H1 (cell line): ENCODE data around the gene COMMD6. TPM values are rescaled to one million over a fixed set of nuclear protein-coding genes. Genes with fewer than 3 reads are reported as not detected.

Experiments
- CTCF ChIA-PET: fragments of 300-600 bp; sonication (Branson Sonifier 250); formaldehyde crosslinking; loops from one replicate; lab custom pipeline; 2021; ENCODE audit not compliant: partially characterized antibody; lab: Charles Lee
- POLR2A ChIA-PET: fragments of 300-600 bp; sonication (Branson Sonifier 250); formaldehyde crosslinking; loops from one replicate; lab custom pipeline; 2021; ENCODE audit warnings: inconsistent platforms; ENCODE audit not compliant: partially characterized antibody; lab: Charles Lee
- DNase-seq, 2 experiments: peaks; one replicate each; pipeline versions ENCODE4 v3.0.0 to v3.0.0-alpha.2; 2010 to 2022; ENCODE audit warnings: low spot score in 2 of 2, low read depth in 1 of 2, mixed read lengths in 1 of 2
- FAIRE-seq: peaks from 2 replicates; lab custom pipeline; 2011; peaks lifted over from hg19 to GRCh38; lab: Jason Lieb, UNC
- H2AFZ ChIP-seq: 2 replicates; pipeline ENCODE4 v1.8.1; 2012; ENCODE audit warnings: low read length, inconsistent platforms
- H2AK5ac ChIP-seq: 2 replicates; pipeline ENCODE4 v1.6.1; 2013; ENCODE audit warnings: low read depth, low read length
- H2BK120ac ChIP-seq: replicated peaks from 2 replicates; pipeline ENCODE3; 2013; ENCODE audit warnings: low read depth, low read length, inconsistent platforms
- H2BK12ac ChIP-seq: 2 replicates; pipeline ENCODE4 v1.6.1; 2013; ENCODE audit warnings: low read depth, low read length
- H2BK15ac ChIP-seq: 2 replicates; pipeline ENCODE4 v1.6.1; 2013; ENCODE audit warnings: low read length
- H2BK20ac ChIP-seq: 2 replicates; pipeline ENCODE4 v1.6.1; 2013; ENCODE audit warnings: low read length
- H2BK5ac ChIP-seq: 2 replicates; pipeline ENCODE4 v1.6.1; 2013; ENCODE audit warnings: low read depth, low read length
- H3K14ac ChIP-seq: 2 replicates; pipeline ENCODE4 v1.6.1; 2013; ENCODE audit warnings: inconsistent platforms; ENCODE audit not compliant: insufficient read length
- H3K18ac ChIP-seq: 2 replicates; pipeline ENCODE4 v1.6.1; 2013; ENCODE audit warnings: low read length; ENCODE audit errors: extremely low read depth
- H3K23ac ChIP-seq: 2 replicates; pipeline ENCODE4 v1.6.1; 2013; ENCODE audit warnings: inconsistent platforms; ENCODE audit not compliant: insufficient read length
- H3K23me2 ChIP-seq: 2 replicates; pipeline ENCODE4 v1.6.1; 2013; ENCODE audit warnings: low read depth, low read length
- H3K27ac ChIP-seq: 2 replicates; pipeline ENCODE4 v1.6.1; 2011; ENCODE audit warnings: low read depth, low read length, inconsistent platforms
- H3K27me3 ChIP-seq, 4 experiments: replicated peaks in 1 of 4; 1 replicate in 1 of 4; 2 replicates in 3 of 4; pipeline versions ENCODE4 v1.6.1 to v1.8.1; 2011 to 2013; ENCODE audit warnings: low read length in 3 of 4, mild to moderate bottlenecking in 3 of 4, inconsistent platforms in 2 of 4, mixed read lengths in 2 of 4, moderate library complexity in 1 of 4; ENCODE audit not compliant: control insufficient read depth in 3 of 4, insufficient read depth in 3 of 4; ENCODE audit errors: extremely low read depth in 1 of 4
- H3K36me3 ChIP-seq, 4 experiments: 2 replicates each; pipeline versions ENCODE4 v1.6.1 to v1.8.1; 2011 to 2013; ENCODE audit warnings: mild to moderate bottlenecking in 4 of 4, low read length in 3 of 4, moderate library complexity in 2 of 4, control low read depth in 1 of 4, inconsistent platforms in 1 of 4; ENCODE audit not compliant: insufficient read depth in 4 of 4, control insufficient read depth in 2 of 4
- H3K4ac ChIP-seq: replicated peaks from 2 replicates; pipeline ENCODE3; 2013; ENCODE audit warnings: low read length, low read depth, mixed read lengths, inconsistent platforms; ENCODE audit not compliant: insufficient read length
- H3K4me1 ChIP-seq, 4 experiments: replicated peaks in 1 of 4; 1 replicate in 1 of 4; 2 replicates in 3 of 4; pipeline versions ENCODE4 v1.6.1 to v1.8.1; 2011 to 2013; ENCODE audit warnings: low read length in 3 of 4, inconsistent platforms in 2 of 4, mixed read lengths in 1 of 4; ENCODE audit not compliant: insufficient read depth in 4 of 4, control insufficient read depth in 3 of 4
- H3K4me2 ChIP-seq, 2 experiments: 2 replicates each; pipeline versions ENCODE4 v1.6.1 to v1.8.1; 2011 to 2013; ENCODE audit warnings: low read depth in 2 of 2, low read length in 2 of 2, control low read depth in 1 of 2, inconsistent platforms in 1 of 2, mild to moderate bottlenecking in 1 of 2; ENCODE audit not compliant: insufficient read depth in 1 of 2
- H3K4me3 ChIP-seq, 4 experiments: fragments of 200-600, 300-600 bp in 1 of 4; sonication (generic), shearing (Covaris generic), sonication (Bioruptor Twin) in 1 of 4; 2 replicates each; pipeline versions ENCODE4 v1.5.1 to v1.8.1; 2011 to 2016; ENCODE audit warnings: low read length in 4 of 4, low read depth in 3 of 4, control low read depth in 2 of 4, inconsistent platforms in 2 of 4, mild to moderate bottlenecking in 2 of 4, mixed read lengths in 1 of 4, moderate library complexity in 1 of 4; ENCODE audit not compliant: insufficient read depth in 2 of 4; ENCODE audit errors: extremely low read depth in 1 of 4
- H3K56ac ChIP-seq: replicated peaks from 2 replicates; pipeline ENCODE3; 2013; ENCODE audit warnings: low read depth, mild to moderate bottlenecking, mixed read lengths, low read length, inconsistent platforms; ENCODE audit not compliant: insufficient read length
- H3K79me1 ChIP-seq: 2 replicates; pipeline ENCODE4 v1.6.1; 2013; ENCODE audit warnings: low read depth, low read length, control low read depth
- H3K79me2 ChIP-seq, 2 experiments: 2 replicates each; pipeline versions ENCODE4 v1.6.1 to v1.8.1; 2012 to 2013; ENCODE audit warnings: low read length in 2 of 2, mild to moderate bottlenecking in 2 of 2, inconsistent platforms in 1 of 2; ENCODE audit not compliant: insufficient read depth in 2 of 2, control insufficient read depth in 1 of 2
- H3K9ac ChIP-seq, 4 experiments: replicated peaks in 1 of 4; 1 replicate in 1 of 4; 2 replicates in 3 of 4; pipeline versions ENCODE4 v1.6.1 to v1.8.1; 2011 to 2013; ENCODE audit warnings: low read depth in 3 of 4, low read length in 3 of 4, control low read depth in 2 of 4, mild to moderate bottlenecking in 2 of 4, moderate library complexity in 2 of 4, inconsistent platforms in 1 of 4; ENCODE audit errors: extremely low read depth in 1 of 4
- H3K9me3 ChIP-seq, 2 experiments: 2 replicates each; pipeline versions ENCODE4 v1.6.1 to v1.8.1; 2012 to 2013; ENCODE audit warnings: mild to moderate bottlenecking in 2 of 2, moderate library complexity in 2 of 2, control low read depth in 1 of 2, inconsistent platforms in 1 of 2, low read depth in 1 of 2, low read length in 1 of 2, mixed read lengths in 1 of 2; ENCODE audit not compliant: insufficient read depth in 2 of 2
- H4K20me1 ChIP-seq, 2 experiments: replicated peaks in 1 of 2; 2 replicates each; pipeline versions ENCODE3 to v1.8.1; 2011 to 2013; ENCODE audit warnings: inconsistent platforms in 2 of 2, low read length in 2 of 2, mild to moderate bottlenecking in 1 of 2; ENCODE audit not compliant: insufficient read depth in 2 of 2, control insufficient read depth in 1 of 2
- H4K5ac ChIP-seq: 2 replicates; pipeline ENCODE4 v1.6.1; 2013; ENCODE audit warnings: low read length, low read depth, mixed read lengths, inconsistent platforms; ENCODE audit not compliant: insufficient read length
- H4K8ac ChIP-seq: 2 replicates; pipeline ENCODE4 v1.8.0; 2013; ENCODE audit warnings: mild to moderate bottlenecking, moderate library complexity, low read length, inconsistent platforms; ENCODE audit not compliant: insufficient read depth; ENCODE audit errors: extremely low read depth
- H4K91ac ChIP-seq: replicated peaks from 2 replicates; pipeline ENCODE3; 2013; ENCODE audit warnings: low read length, mixed read lengths, inconsistent platforms; ENCODE audit not compliant: insufficient read length
- CTCF ChIP-seq, 3 experiments: IDR thresholded peaks; 1 replicate in 2 of 3; 2 replicates in 1 of 3; pipeline versions ENCODE4 v1.5.1 to v1.6.1; 2011; ENCODE audit warnings: low read length in 3 of 3, mild to moderate bottlenecking in 3 of 3, inconsistent platforms in 2 of 3, low read depth in 1 of 3, moderate library complexity in 1 of 3; ENCODE audit not compliant: insufficient read depth in 1 of 3; ENCODE audit errors: control extremely low read depth in 1 of 3
- JUND ChIP-seq: IDR thresholded peaks from 2 replicates; pipeline ENCODE4 v1.6.1; 2011; ENCODE audit warnings: mild to moderate bottlenecking, improper control_type of control experiment, low read length
- RAD21 ChIP-seq, 2 experiments: IDR thresholded peaks in 1 of 2; conservative IDR thresholded peaks in 1 of 2; 2 replicates each; pipeline ENCODE4 v1.6.1; 2011; ENCODE audit warnings: low read depth in 2 of 2, low read length in 2 of 2, improper control_type of control experiment in 1 of 2, inconsistent platforms in 1 of 2, mild to moderate bottlenecking in 1 of 2, moderate library complexity in 1 of 2
- polyA plus RNA-seq, 7 experiments: library from polyadenylated mRNA; depleted of rRNA in 3 of 7; stranded (reverse) in 5 of 7; unstranded in 2 of 7; fragments of >200 nt in 5 of 7; fragments of 200-250 nt in 2 of 7; gene quantifications; 1 replicate in 5 of 7; 2 replicates in 1 of 7; 4 replicates in 1 of 7; pipeline versions ENCODE4 v1.2.1 to v1.2.3, GENCODE V29; 2011 to 2013; ENCODE audit warnings: missing spikeins in 2 of 7, mixed read lengths in 2 of 7
- total RNA-seq: library from RNA; stranded (reverse); fragmentation: NEBNext Ultra II Directional; extraction: Animal tissue kit (Norgen Biotek cat#: 25700); gene quantifications from 2 replicates; pipeline ENCODE4 v1.2.1, GENCODE V29; 2021

COMMD6 gene
- total and polyA plus RNA-seq, 2 of the 8 experiments (the other 6 are each of a cell fraction or from before 2014, with no cell fraction given), result 53.2 to 122 TPM

DNA sequence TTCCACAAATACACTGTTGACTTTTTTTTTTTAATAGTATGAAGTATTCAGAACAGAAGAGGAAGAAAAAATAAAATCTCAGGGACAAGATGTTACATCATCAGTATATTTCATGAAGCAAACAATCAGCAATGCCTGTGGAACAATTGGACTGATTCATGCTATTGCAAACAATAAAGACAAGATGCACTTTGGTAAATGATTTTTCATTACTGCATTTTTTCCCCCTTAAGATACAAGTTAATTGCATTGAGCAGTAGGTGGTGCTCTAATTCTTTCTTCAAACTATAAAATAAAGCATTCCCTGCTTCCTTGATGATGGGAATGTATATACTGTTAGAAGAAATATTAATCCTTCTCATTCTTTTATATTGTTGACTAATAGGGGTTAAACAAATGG, 29.0 kb upstream of the COMMD6 start:
- H4K91ac ChIP-seq, result no peak overlapping the region
- H3K36me3 ChIP-seq, result peaks cover 0 to 23% (median 5%) of the 10 kb centered on the region in 4 experiments; a peak in 2 of 8 replicates
- H3K9ac ChIP-seq, result no peak overlapping the region
- no peak overlapping the region for H4K8ac ChIP-seq
- H2BK20ac ChIP-seq, result no peak overlapping the region
- no peak overlapping the region for H2BK120ac ChIP-seq
- ChIA-PET CTCF (no interaction called here), POLR2A (no interaction called here)
- H4K5ac ChIP-seq, result no peak overlapping the region
- H4K20me1 ChIP-seq, result no peaks in the 10 kb centered on the region
- no peaks in the 10 kb centered on the region for H3K23me2 ChIP-seq
- no peak overlapping the region for H3K56ac ChIP-seq
- TF ChIP-seq JUND (no peak), CTCF (IDR thresholded peaks at IDR 0.05; ENCODE audit: control extremely low read depth in 1 of 3, insufficient read depth in 1 of 3, low read depth in 1 of 3, low read length in 3 of 3) (peak in 1 of 3 experiments; percentile 31; a peak in 1 of 4 replicates), RAD21 (IDR thresholded peaks at IDR 0.05 in 1 of 2, conservative IDR thresholded peaks at IDR 0.05 in 1 of 2; ENCODE audit: low read depth in 2 of 2, low read length in 2 of 2) (peak in 1 of 2 experiments; percentile 47; a peak in 3 of 4 replicates)
- H3K79me1 ChIP-seq, result no peaks in the 10 kb centered on the region
- no peak overlapping the region for H3K4me3 ChIP-seq
- H3K9me3 ChIP-seq, result no peaks in the 10 kb centered on the region
- no peaks in the 10 kb centered on the region for H3K4me1 ChIP-seq
- H2AK5ac ChIP-seq, result no peak overlapping the region
- no peak overlapping the region for H3K4me2 ChIP-seq
- H2AFZ ChIP-seq, result no peak overlapping the region
- H3K27ac ChIP-seq, result no peak overlapping the region
- no peak overlapping the region for H2BK15ac ChIP-seq
- H2BK5ac ChIP-seq, result no peak overlapping the region
- H3K27me3 ChIP-seq, result no peaks in the 10 kb centered on the region
- H3K14ac ChIP-seq, result no peak overlapping the region
- no peak overlapping the region for H3K18ac ChIP-seq
- no peak overlapping the region for H3K23ac ChIP-seq
- DNase-seq, result no peak
- H3K4ac ChIP-seq, result no peak overlapping the region
- no peaks in the 10 kb centered on the region for H3K79me2 ChIP-seq
- H2BK12ac ChIP-seq, result no peak overlapping the region
- FAIRE-seq, result no peak
